Loucy (cell line): ENCODE measurements around the gene PSMA2.

Source experiments
- CTCF ChIP-seq: fragments of 200-600 bp; sonication (generic); conservative IDR thresholded peaks from 2 replicates; pipeline ENCODE4 v1.5.1; 2014; ENCODE audit warnings: mild to moderate bottlenecking, antibody characterized with exemption, low read length
- EZH2phosphoT487 ChIP-seq: fragments of 200-600 bp; IDR thresholded peaks from 2 replicates; pipeline ENCODE4 v1.6.1; 2018; ENCODE audit warnings: antibody characterized with exemption, mild to moderate bottlenecking, moderate library complexity, borderline replicate concordance

- no peak for TF ChIP-seq CTCF
- no peak for TF ChIP-seq EZH2phosphoT487
These were observed 48.0 kb downstream of the PSMA2 start for GRCh38 chr7:42883950-42884349.
